ENCODE results near the gene SPTLC3. TPM values are rescaled to one million over a fixed set of nuclear protein-coding genes. Genes with fewer than 3 reads are reported as not detected.

SPTLC3 gene
- total and polyA plus RNA-seq, 4 donors = 1.4 to 12.1 (median 2.9) TPM

DNA sequence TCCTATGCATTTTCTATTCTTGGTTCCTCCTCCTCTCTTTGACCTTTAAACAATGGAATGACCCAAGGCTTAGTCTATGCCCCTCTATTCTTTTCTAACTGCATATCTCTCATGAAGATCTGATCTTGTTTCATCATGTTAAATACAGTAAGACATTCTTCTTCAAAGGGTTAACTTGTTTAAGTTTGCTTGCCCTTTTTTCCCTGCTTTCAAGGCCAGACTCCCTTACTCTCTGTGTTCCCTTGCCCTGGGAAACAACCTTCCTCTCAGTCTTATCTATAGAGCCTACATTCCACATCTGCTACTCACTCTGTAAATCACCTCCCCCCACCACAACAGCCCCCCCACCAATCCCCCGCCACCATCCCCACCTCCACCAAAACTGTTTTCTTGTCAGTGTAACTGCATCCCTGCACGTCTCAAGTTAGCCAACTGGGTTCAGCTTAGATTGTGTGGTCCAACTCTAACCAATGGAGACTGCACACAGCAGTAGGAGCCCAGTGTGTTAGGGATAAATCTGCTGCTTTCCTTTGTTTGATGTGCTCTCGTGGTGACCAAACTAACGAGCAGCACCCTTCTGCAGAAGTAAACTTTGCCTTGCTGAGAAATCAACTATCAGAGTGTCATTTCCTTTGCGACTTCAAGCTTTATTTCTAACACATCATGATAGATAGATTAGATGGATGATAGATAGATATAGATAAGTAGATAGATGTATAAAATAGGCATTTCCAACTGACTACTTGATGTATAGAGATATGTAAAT, 12.6 kb downstream of the SPTLC3 start:
- peaks cover 4% of the 10 kb centered on the region for H3K9me3 ChIP-seq (ENCODE audit: control insufficient read depth, low read length)
- H3K4me3 ChIP-seq (ENCODE audit: low read length in 2 of 2) = no peak overlapping the region
- no peak overlapping the region for H3K27ac ChIP-seq (ENCODE audit: low read depth in 1 of 2, low read length in 2 of 2)
- peaks cover 0 to 2% of the 10 kb centered on the region in 2 donors for H3K36me3 ChIP-seq (ENCODE audit: control insufficient read depth in 1 of 2, insufficient read depth in 2 of 2, low read length in 1 of 2)
- no peaks in the 10 kb centered on the region for H3K27me3 ChIP-seq (ENCODE audit: control insufficient read depth in 1 of 2, insufficient read depth in 2 of 2, low read length in 1 of 2)
- intact Hi-C loops (cut with DNase I) = no loop called here
- 90% methylated on average over 5 of the region's 5 CpGs for WGBS, 2 donors
- ATAC-seq (ENCODE audit: low FRiP score) = no peak
- no peak for DNase-seq
- no peaks in the 10 kb centered on the region for H3K4me1 ChIP-seq (ENCODE audit: control insufficient read depth in 1 of 2, insufficient read depth in 2 of 2, low read length in 2 of 2)

DNA sequence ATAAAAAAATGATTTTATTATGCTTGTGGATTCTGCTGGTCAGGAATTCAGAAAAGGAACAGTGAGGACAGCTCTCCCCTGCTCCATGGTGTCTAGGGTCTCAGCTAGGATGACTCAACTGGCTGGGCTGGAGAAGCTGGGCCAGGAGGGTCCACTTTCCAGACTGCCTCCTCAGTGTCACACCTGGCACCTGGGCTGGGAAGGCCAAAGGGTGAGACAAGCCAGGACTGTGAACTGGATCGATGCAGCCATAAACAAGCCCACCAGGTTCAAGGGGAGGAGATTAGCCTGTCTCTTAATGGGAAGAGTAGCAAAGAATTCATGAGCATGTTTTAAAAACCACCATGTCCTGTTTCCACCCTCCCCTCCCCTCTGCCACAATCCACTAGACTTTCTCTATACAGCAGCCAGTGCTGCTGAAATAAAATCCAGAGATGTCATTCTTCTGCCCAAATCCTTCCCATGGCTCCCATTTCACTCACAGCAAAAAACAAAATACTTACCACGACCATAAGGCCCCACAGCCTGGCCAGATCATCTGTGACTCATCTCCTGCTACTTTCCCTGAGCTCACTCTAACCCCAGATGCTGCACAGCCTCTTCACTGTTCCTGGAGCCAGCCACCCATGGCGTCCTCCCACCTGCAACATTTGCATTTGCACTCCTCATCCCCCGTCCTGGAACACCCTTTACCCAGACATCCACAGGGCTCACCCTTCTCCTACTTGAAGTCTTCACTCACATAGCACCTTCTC, 13.8 kb downstream of the SPTLC3 start:
- Histone ChIP-seq H3K36me3 (ENCODE audit: control insufficient read depth in 1 of 2, insufficient read depth in 2 of 2, low read length in 1 of 2) (peaks cover 0 to 2% of the 10 kb centered on the region in 2 donors), H3K4me1 (ENCODE audit: control insufficient read depth in 1 of 2, insufficient read depth in 2 of 2, low read length in 2 of 2) (no peaks in the 10 kb centered on the region), H3K27ac (ENCODE audit: low read depth in 1 of 2, low read length in 2 of 2) (no peak overlapping the region), H3K27me3 (ENCODE audit: control insufficient read depth in 1 of 2, insufficient read depth in 2 of 2, low read length in 1 of 2) (no peaks in the 10 kb centered on the region), H3K9me3 (ENCODE audit: control insufficient read depth, low read length) (peaks cover 4% of the 10 kb centered on the region), H3K4me3 (ENCODE audit: low read length in 2 of 2) (no peak overlapping the region)
- no peak for DNase-seq
- intact Hi-C loops (cut with DNase I) = no loop called here
- WGBS, 2 donors = 75 to 76% methylated on average over 4 of the region's 4 CpGs
- no peak for ATAC-seq (ENCODE audit: low FRiP score)

DNA sequence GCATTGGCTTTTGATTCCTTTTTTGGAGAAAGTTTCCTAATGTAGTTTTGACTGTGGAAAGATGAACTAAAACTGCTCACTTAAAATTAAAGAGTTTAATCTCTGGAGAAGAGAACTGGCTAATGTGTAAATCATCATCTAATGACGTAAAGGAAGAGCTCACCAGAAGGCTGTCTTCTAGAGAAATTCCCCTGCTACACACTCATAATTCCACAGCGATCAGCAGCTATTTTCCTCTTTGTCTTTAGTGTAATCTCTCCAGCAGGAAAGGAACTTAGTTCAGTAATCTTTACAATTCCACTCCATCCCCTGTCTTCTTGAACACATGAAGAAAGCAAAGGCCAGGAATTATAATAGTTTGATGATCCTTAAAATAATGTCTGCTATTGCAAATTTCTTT, 15.8 kb downstream of the SPTLC3 start:
- Histone ChIP-seq H3K27me3 (ENCODE audit: control insufficient read depth in 1 of 2, insufficient read depth in 2 of 2, low read length in 1 of 2) (no peaks in the 10 kb centered on the region), H3K27ac (ENCODE audit: low read depth in 1 of 2, low read length in 2 of 2) (no peak overlapping the region), H3K36me3 (ENCODE audit: control insufficient read depth in 1 of 2, insufficient read depth in 2 of 2, low read length in 1 of 2) (peaks cover 0 to 2% of the 10 kb centered on the region in 2 donors), H3K4me3 (ENCODE audit: low read length in 2 of 2) (no peak overlapping the region), H3K9me3 (ENCODE audit: control insufficient read depth, low read length) (peaks cover 4% of the 10 kb centered on the region), H3K4me1 (ENCODE audit: control insufficient read depth in 1 of 2, insufficient read depth in 2 of 2, low read length in 2 of 2) (no peaks in the 10 kb centered on the region)
- WGBS, 2 donors = 74 to 76% methylated on average over 2 of the region's 2 CpGs
- no peak for ATAC-seq (ENCODE audit: low FRiP score)
- no peak for DNase-seq
- intact Hi-C loops (cut with DNase I) = no loop called here

DNA sequence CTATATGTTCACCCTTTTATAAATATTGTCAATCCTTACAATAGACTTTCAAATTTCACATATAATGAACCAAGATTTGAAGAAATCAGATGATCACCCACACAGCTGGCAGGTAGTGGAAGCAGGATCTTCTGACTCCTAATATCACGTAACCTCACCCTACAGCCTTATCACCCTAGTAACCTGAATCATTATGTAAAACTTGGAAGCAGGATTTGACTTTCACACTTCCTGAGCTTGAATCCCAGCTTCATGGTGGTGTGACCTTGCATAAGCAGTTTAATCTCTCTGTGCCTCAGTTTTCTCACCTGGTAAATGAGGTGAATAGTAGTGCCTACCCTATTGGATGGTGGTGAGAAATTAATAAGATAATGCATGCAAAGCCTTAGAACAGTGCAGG, 16.4 kb downstream of the SPTLC3 start:
- ATAC-seq (ENCODE audit: low FRiP score) (no peak), DNase-seq (no peak)
- intact Hi-C loops (cut with DNase I) = no loop called here
- Histone ChIP-seq H3K9me3 (ENCODE audit: control insufficient read depth, low read length) (peaks cover 4% of the 10 kb centered on the region), H3K4me3 (ENCODE audit: low read length in 2 of 2) (no peak overlapping the region), H3K36me3 (ENCODE audit: control insufficient read depth in 1 of 2, insufficient read depth in 2 of 2, low read length in 1 of 2) (peaks cover 0 to 2% of the 10 kb centered on the region in 2 donors), H3K27me3 (ENCODE audit: control insufficient read depth in 1 of 2, insufficient read depth in 2 of 2, low read length in 1 of 2) (no peaks in the 10 kb centered on the region), H3K27ac (ENCODE audit: low read depth in 1 of 2, low read length in 2 of 2) (no peak overlapping the region), H3K4me1 (ENCODE audit: control insufficient read depth in 1 of 2, insufficient read depth in 2 of 2, low read length in 2 of 2) (no peaks in the 10 kb centered on the region)
- 98 to 99% methylated on average over 1 of the region's 1 CpG for WGBS, 2 donors

DNA sequence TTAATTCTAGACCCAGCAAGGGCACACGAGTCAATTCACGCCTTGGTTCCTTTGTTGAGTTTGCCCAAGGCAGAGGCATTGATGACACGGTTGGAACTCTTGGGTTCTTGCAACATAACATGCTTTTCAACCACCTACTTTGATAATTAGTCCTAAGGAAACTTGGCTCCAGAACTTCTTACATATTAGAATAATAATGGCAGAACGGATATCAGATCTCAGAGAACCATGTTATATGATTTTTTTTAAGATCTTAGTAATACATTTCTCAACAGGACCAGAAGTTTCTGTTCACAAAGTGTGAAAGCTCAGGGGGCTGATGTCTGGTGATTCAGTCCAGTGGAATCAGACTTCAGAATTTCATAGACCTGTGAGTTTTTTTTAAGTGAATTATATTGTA, 19.2 kb downstream of the SPTLC3 start:
- H3K4me3 ChIP-seq (ENCODE audit: low read length in 2 of 2) = no peak overlapping the region
- H3K27me3 ChIP-seq (ENCODE audit: control insufficient read depth in 1 of 2, insufficient read depth in 2 of 2, low read length in 1 of 2) = no peaks in the 10 kb centered on the region
- intact Hi-C loops (cut with DNase I) = no loop called here
- H3K27ac ChIP-seq (ENCODE audit: low read depth in 1 of 2, low read length in 2 of 2) = no peak overlapping the region
- no peaks in the 10 kb centered on the region for H3K4me1 ChIP-seq (ENCODE audit: control insufficient read depth in 1 of 2, insufficient read depth in 2 of 2, low read length in 2 of 2)
- no peaks in the 10 kb centered on the region for H3K9me3 ChIP-seq (ENCODE audit: control insufficient read depth, low read length)
- 60 to 69% methylated on average over 4 of the region's 4 CpGs for WGBS, 2 donors
- no peaks in the 10 kb centered on the region for H3K36me3 ChIP-seq (ENCODE audit: control insufficient read depth in 1 of 2, insufficient read depth in 2 of 2, low read length in 1 of 2)
- no peak for DNase-seq
- no peak for ATAC-seq (ENCODE audit: low FRiP score)

DNA sequence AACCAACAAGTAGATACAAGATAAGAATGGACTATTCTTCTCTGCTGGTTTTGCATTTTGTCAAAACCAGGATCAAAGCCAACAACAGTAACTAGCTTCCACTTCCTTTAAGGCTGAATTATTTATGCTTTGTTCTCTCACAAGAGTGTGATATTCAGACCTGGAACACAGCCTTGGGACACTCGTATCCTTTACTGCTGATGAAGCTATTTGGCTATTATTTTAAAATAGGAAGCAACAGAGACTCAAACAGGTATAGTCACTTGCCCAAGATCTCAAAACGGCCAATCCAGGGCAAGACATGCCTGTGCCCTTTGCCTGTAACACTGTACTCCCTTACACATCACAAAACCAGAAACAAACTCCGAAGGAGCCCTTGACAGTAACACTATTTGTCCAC, 19.9 kb downstream of the SPTLC3 start:
- intact Hi-C loops (cut with DNase I) = no loop called here
- H3K4me1 ChIP-seq (ENCODE audit: control insufficient read depth in 1 of 2, insufficient read depth in 2 of 2, low read length in 2 of 2) = no peaks in the 10 kb centered on the region
- DNase-seq (no peak), ATAC-seq (ENCODE audit: low FRiP score) (no peak)
- 77 to 82% methylated on average over 3 of the region's 3 CpGs for WGBS, 2 donors
- no peaks in the 10 kb centered on the region for H3K9me3 ChIP-seq (ENCODE audit: control insufficient read depth, low read length)
- H3K27ac ChIP-seq (ENCODE audit: low read depth in 1 of 2, low read length in 2 of 2) = no peak overlapping the region
- no peaks in the 10 kb centered on the region for H3K27me3 ChIP-seq (ENCODE audit: control insufficient read depth in 1 of 2, insufficient read depth in 2 of 2, low read length in 1 of 2)
- H3K36me3 ChIP-seq (ENCODE audit: control insufficient read depth in 1 of 2, insufficient read depth in 2 of 2, low read length in 1 of 2) = no peaks in the 10 kb centered on the region
- no peak overlapping the region for H3K4me3 ChIP-seq (ENCODE audit: low read length in 2 of 2)

DNA sequence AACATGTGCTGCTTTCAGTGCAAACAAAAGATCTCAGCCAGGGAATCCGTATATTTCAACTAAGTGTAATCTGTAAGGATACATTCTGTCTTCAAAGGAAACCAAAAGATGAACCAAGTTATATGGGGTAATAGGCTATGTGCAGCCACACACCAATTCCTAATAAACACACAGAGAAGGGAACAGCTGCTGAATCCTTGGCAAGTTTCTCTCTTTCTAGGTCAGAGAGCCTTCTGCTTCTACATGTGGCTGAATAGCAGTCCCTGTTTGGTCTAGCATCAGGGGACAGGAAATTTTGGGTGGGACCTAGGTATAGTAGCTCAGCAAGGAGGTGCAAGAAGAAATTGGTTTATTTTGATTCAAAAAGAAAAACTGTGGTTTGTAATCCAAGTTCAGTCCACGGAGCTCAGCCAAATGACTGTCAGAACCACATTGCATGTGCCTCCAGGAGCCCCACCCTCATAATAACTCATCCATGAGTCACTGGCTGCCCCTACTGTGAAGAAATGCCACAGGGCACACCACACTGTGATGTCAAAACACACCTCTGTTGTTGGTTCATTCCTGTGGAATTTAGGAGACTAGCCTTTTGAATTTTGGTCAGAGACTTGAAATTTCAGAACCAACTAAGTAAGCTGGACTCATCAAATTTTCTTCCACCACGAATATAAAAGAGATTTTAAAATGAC, 21.1 kb downstream of the SPTLC3 start:
- Histone ChIP-seq H3K27ac (ENCODE audit: low read depth in 1 of 2, low read length in 2 of 2) (no peak overlapping the region), H3K4me1 (ENCODE audit: control insufficient read depth in 1 of 2, insufficient read depth in 2 of 2, low read length in 2 of 2) (no peaks in the 10 kb centered on the region), H3K36me3 (ENCODE audit: control insufficient read depth in 1 of 2, insufficient read depth in 2 of 2, low read length in 1 of 2) (no peaks in the 10 kb centered on the region), H3K9me3 (ENCODE audit: control insufficient read depth, low read length) (no peaks in the 10 kb centered on the region), H3K27me3 (ENCODE audit: control insufficient read depth in 1 of 2, insufficient read depth in 2 of 2, low read length in 1 of 2) (no peaks in the 10 kb centered on the region), H3K4me3 (ENCODE audit: low read length in 2 of 2) (no peak overlapping the region)
- DNase-seq (peak in 1 of 2 donors; percentile 59), ATAC-seq (ENCODE audit: low FRiP score) (no peak)
- 29 to 33% methylated on average over 3 of the region's 3 CpGs for WGBS, 2 donors
- intact Hi-C loops (cut with DNase I) = no loop called here

DNA sequence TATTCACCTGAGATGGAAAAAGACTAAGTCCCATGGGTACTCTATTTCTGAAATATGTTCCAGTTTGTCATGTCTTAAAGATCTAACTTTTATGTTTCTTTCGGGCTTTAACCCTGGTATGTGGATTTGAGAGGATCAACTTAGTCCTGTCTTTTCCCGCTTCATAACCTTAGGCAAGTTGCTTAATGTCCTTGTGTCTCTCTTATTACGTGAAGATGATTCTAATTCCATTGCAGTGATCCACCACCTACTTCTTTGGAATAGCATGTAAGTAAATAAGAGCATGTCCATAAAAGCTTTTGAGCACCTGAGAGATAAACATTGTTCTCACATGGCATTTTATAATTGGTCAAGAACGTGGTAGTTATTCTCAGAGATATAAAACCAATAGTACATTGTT, 23.0 kb downstream of the SPTLC3 start:
- 92 to 96% methylated on average over 4 of the region's 4 CpGs for WGBS, 2 donors
- intact Hi-C loops (cut with DNase I) = no loop called here
- Histone ChIP-seq H3K27ac (ENCODE audit: low read depth in 1 of 2, low read length in 2 of 2) (no peak overlapping the region), H3K36me3 (ENCODE audit: control insufficient read depth in 1 of 2, insufficient read depth in 2 of 2, low read length in 1 of 2) (no peaks in the 10 kb centered on the region), H3K4me1 (ENCODE audit: control insufficient read depth in 1 of 2, insufficient read depth in 2 of 2, low read length in 2 of 2) (no peaks in the 10 kb centered on the region), H3K4me3 (ENCODE audit: low read length in 2 of 2) (no peak overlapping the region), H3K27me3 (ENCODE audit: control insufficient read depth in 1 of 2, insufficient read depth in 2 of 2, low read length in 1 of 2) (no peaks in the 10 kb centered on the region), H3K9me3 (ENCODE audit: control insufficient read depth, low read length) (no peaks in the 10 kb centered on the region)
- DNase-seq (no peak), ATAC-seq (ENCODE audit: low FRiP score) (no peak)

All from aorta (tissue), 5 donors.